ENCODE data around the gene CST9L.

CST9L gene

GRCh38 chr20:23536328-23536974 lies 31.8 kb downstream of the CST9L start:
- Histone ChIP-seq H3K4me1 (no peaks in the 10 kb centered on the region), H3K36me3 (no peaks in the 10 kb centered on the region), H3K27ac (no peak overlapping the region), H3K9me3 (no peaks in the 10 kb centered on the region), H3K27me3 (no peaks in the 10 kb centered on the region), H3K4me3 (no peak overlapping the region)
- no peak for TF ChIP-seq CTCF (IDR thresholded peaks at IDR 0.05)
- no peak for DNase-seq
- intact Hi-C loops (cut with DNase I; ENCODE audit: low total_unique reads), result no loop called here

DNA sequence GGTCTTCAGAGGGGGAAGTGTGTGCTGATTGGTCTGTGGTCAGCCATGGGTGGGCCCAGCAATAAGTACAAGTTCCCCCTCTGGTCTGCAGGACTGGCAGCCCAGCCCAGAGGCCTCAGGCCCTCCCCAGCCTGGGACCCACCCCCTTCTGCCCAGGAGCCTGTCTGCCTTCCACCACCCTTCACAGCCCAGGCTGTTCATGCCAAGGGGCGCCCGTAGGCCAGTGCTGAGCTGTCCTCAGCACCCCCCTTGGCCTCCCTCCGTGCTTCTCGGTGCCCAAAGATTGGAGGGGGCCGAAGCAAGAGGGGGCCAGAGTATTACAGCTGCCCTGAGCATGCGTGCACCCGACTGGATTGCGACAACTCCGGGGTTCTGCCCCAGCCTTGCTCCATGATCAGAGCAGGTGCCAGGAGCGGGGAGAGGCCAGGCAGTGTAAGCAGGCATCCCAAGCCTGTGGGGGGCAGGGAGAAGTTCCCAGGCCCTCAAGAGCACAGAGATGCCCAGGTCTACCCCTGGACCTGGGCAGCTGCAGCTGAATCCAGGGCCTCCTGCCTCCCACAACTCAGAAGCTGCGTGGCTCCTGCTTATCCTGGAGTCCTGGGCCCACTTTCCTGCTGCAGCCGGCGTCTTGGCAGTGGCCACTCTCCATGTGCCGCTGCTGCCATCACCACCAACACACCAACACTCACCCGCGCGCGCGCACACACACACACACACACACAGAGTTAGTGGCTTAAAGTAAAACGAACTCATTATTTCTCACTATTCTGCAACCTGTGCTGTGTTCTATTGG lies 33.3 kb downstream of the CST9L start:
- no peaks in the 10 kb centered on the region for H3K9me3 ChIP-seq
- DNase-seq, result no peak
- no peak overlapping the region for H3K27ac ChIP-seq
- H3K4me3 ChIP-seq, result no peak overlapping the region
- no peaks in the 10 kb centered on the region for H3K27me3 ChIP-seq
- H3K4me1 ChIP-seq, result no peaks in the 10 kb centered on the region
- intact Hi-C loops (cut with DNase I; ENCODE audit: low total_unique reads), result no loop called here
- TF ChIP-seq CTCF (IDR thresholded peaks at IDR 0.05), result no peak
- H3K36me3 ChIP-seq, result no peaks in the 10 kb centered on the region

- DNase-seq, result no peak
- no peak for TF ChIP-seq CTCF (IDR thresholded peaks at IDR 0.05)
- Histone ChIP-seq H3K4me1 (no peaks in the 10 kb centered on the region), H3K9me3 (peaks cover 0 to 9% (median 0%) of the 10 kb centered on the region in 3 donors), H3K27ac (no peak overlapping the region), H3K36me3 (no peaks in the 10 kb centered on the region), H3K27me3 (no peaks in the 10 kb centered on the region), H3K4me3 (no peak overlapping the region)
- intact Hi-C loops (cut with DNase I; ENCODE audit: low total_unique reads), result no loop called here
Observed at GRCh38 chr20:23533161-23533560, 35.1 kb downstream of the CST9L start.

- no peak overlapping the region for H3K4me3 ChIP-seq
- H3K4me1 ChIP-seq, result no peaks in the 10 kb centered on the region
- peaks cover 0 to 9% (median 0%) of the 10 kb centered on the region in 3 donors for H3K9me3 ChIP-seq
- intact Hi-C loops (cut with DNase I; ENCODE audit: low total_unique reads), result no loop called here
- H3K27me3 ChIP-seq, result no peaks in the 10 kb centered on the region
- TF ChIP-seq CTCF (IDR thresholded peaks at IDR 0.05), result no peak
- no peak overlapping the region for H3K27ac ChIP-seq
- DNase-seq, result no peak
- no peaks in the 10 kb centered on the region for H3K36me3 ChIP-seq
Observed at GRCh38 chr20:23532533-23532932, 35.8 kb downstream of the CST9L start.

- Histone ChIP-seq H3K36me3 (no peaks in the 10 kb centered on the region), H3K4me3 (no peak overlapping the region), H3K27ac (no peak overlapping the region), H3K9me3 (peaks cover 0 to 9% (median 0%) of the 10 kb centered on the region in 3 donors), H3K4me1 (no peaks in the 10 kb centered on the region), H3K27me3 (no peaks in the 10 kb centered on the region)
- intact Hi-C loops (cut with DNase I; ENCODE audit: low total_unique reads), result no loop called here
- no peak for DNase-seq
- no peak for TF ChIP-seq CTCF (IDR thresholded peaks at IDR 0.05)
Observed at GRCh38 chr20:23530937-23531567, 37.2 kb downstream of the CST9L start.
